HG02571 (cell line): ENCODE results near the gene GGPS1.
"Not testable (repeated sequence)": the region's sequence is repeated elsewhere in the genome, so short reads cannot be mapped to it uniquely, and the experiment has no call there.

Experiments used
- ATAC-seq: cut with Tn5 transposase; IDR thresholded peaks from one replicate; pipeline ENCODE4 v1.9.1; 2021; ENCODE audit warnings: mild to moderate bottlenecking, moderate library complexity; ENCODE audit not compliant: unreplicated experiment

Gene GGPS1

GRCh38 chr1:235336903-235337302, 8.5 kb downstream of the GGPS1 start:
- no peak for ATAC-seq

- no peak for ATAC-seq
Observed at GRCh38 chr1:235339746-235340145, 11.4 kb downstream of the GGPS1 start.

GRCh38 chr1:235341334-235341733, 13.0 kb downstream of the GGPS1 start:
- ATAC-seq: no peak

GRCh38 chr1:235342039-235342438, 13.7 kb downstream of the GGPS1 start:
- no peak for ATAC-seq

- no peak for ATAC-seq
Observed at GRCh38 chr1:235342471-235342870, 14.1 kb downstream of the GGPS1 start.

GRCh38 chr1:235343726-235344125, 15.4 kb downstream of the GGPS1 start:
- no peak for ATAC-seq

GRCh38 chr1:235351441-235351840, 23.1 kb downstream of the GGPS1 start:
- no peak for ATAC-seq

- ATAC-seq: no peak
Observed at GRCh38 chr1:235351898-235352297, 23.5 kb downstream of the GGPS1 start.

GRCh38 chr1:235357485-235358373, 29.4 kb downstream of the GGPS1 start:
- no peak for ATAC-seq

- ATAC-seq: no peak
Observed at GRCh38 chr1:235358899-235359298, 30.5 kb downstream of the GGPS1 start.

- ATAC-seq: not testable (repeated sequence)
Observed at GRCh38 chr1:235364189-235364588, 35.8 kb downstream of the GGPS1 start.

- no peak for ATAC-seq
Observed at GRCh38 chr1:235366286-235366685, 37.9 kb downstream of the GGPS1 start.

GRCh38 chr1:235367000-235367908, 38.9 kb downstream of the GGPS1 start, which contains the start of gene TBCE:
TSS of gene TBCE (plus strand) at chr1:235367427. CDS start at chr1:235380050, 12,623 bp downstream.
- peak; percentile 100 for ATAC-seq

- ATAC-seq: no peak
Observed at GRCh38 chr1:235368428-235368827, 40.1 kb downstream of the GGPS1 start.

- no peak for ATAC-seq
Observed at GRCh38 chr1:235369802-235370201, 41.4 kb downstream of the GGPS1 start.

- no peak for ATAC-seq
Observed at GRCh38 chr1:235375919-235376605, 47.7 kb downstream of the GGPS1 start.

- ATAC-seq: not testable (repeated sequence)
Observed at GRCh38 chr1:235378134-235378735, 49.9 kb downstream of the GGPS1 start.

- not testable (repeated sequence) for ATAC-seq
Observed at GRCh38 chr1:235381955-235382739, 53.8 kb downstream of the GGPS1 start.

- ATAC-seq: not testable (repeated sequence)
Observed at GRCh38 chr1:235385633-235386032, 57.3 kb downstream of the GGPS1 start.

- ATAC-seq: no peak
Observed at GRCh38 chr1:235391874-235392273, 63.5 kb downstream of the GGPS1 start.
